ENCODE data around the gene SEPSECS. TPM values are rescaled to one million over a fixed set of nuclear protein-coding genes. Genes with fewer than 3 reads are reported as not detected.

The SEPSECS gene
- total and polyA plus RNA-seq, 2 of the 13 experiments (the other 11 are each of a cell fraction or from before 2014, with no cell fraction given) = 9.4 to 14.3 TPM

DNA sequence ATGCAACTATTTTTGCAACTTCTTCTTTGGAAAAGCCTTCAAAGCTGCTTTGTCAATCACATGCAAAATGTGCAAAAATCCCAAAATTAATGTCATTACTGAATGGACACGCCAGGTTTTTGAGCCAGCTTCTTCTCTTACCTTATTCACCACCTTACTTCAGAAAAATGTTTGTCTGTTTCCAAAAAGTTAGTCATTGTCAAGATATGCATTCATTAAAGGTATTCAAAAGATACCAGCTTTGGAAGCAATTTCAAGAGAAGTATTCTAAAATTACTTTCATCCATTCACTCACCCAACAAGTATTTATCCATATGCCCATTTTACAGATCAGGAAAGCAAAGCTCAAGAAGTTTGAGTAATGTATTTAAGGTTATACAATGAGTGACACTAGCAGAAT, 2.3 kb upstream of the SEPSECS start:
- CTCF ChIA-PET (ENCODE audit: low intra/inter-chr PET ratio, low total read pairs) = no interaction called here

More for the DNA sequence above, 2.3 kb upstream of the SEPSECS start:
- peaks cover 1 to 4% of the 10 kb centered on the region in 2 experiments; a peak in 2 of 5 replicates for H3K36me3 ChIP-seq (replicated peaks in 1 of 2; ENCODE audit: control insufficient read depth in 1 of 2, insufficient read depth in 2 of 2, low read length in 2 of 2)
- POLR2A ChIA-PET = interaction anchor here (2.8 to 3.7 kb wide), 2 partner anchors 10 to 15 kb away, joined by 9 to 23 read pairs; no protein-coding TSS in a partner anchor
- ATAC-seq = no peak
- H3K4me3 ChIP-seq (replicated peaks in 1 of 3; ENCODE audit: insufficient read depth in 1 of 3, low read depth in 2 of 3, low read length in 3 of 3) = peak overlapping the region; percentile 19 to 84 (median 70); a peak in 4 of 6 replicates
- H4K20me1 ChIP-seq (ENCODE audit: insufficient read depth, low read length) = no peaks in the 10 kb centered on the region
- DNase-seq (ENCODE audit: low spot score) = no peak
- H3K4me1 ChIP-seq (ENCODE audit: insufficient read depth, low read length) = peaks cover 46% of the 10 kb centered on the region
- H2AFZ ChIP-seq (ENCODE audit: low read length) = no peak overlapping the region
- TF ChIP-seq HCFC1 (IDR thresholded peaks at IDR 0.05; ENCODE audit: low read depth, low read length) = no peak
- TF ChIP-seq ZNF629 (CRISPR knock-in tag; conservative IDR thresholded peaks at IDR 0.05) = peak; percentile 57
- TF ChIP-seq ZNF234 (CRISPR knock-in tag; conservative IDR thresholded peaks at IDR 0.05) = no peak
- TF ChIP-seq, protein P1, sequence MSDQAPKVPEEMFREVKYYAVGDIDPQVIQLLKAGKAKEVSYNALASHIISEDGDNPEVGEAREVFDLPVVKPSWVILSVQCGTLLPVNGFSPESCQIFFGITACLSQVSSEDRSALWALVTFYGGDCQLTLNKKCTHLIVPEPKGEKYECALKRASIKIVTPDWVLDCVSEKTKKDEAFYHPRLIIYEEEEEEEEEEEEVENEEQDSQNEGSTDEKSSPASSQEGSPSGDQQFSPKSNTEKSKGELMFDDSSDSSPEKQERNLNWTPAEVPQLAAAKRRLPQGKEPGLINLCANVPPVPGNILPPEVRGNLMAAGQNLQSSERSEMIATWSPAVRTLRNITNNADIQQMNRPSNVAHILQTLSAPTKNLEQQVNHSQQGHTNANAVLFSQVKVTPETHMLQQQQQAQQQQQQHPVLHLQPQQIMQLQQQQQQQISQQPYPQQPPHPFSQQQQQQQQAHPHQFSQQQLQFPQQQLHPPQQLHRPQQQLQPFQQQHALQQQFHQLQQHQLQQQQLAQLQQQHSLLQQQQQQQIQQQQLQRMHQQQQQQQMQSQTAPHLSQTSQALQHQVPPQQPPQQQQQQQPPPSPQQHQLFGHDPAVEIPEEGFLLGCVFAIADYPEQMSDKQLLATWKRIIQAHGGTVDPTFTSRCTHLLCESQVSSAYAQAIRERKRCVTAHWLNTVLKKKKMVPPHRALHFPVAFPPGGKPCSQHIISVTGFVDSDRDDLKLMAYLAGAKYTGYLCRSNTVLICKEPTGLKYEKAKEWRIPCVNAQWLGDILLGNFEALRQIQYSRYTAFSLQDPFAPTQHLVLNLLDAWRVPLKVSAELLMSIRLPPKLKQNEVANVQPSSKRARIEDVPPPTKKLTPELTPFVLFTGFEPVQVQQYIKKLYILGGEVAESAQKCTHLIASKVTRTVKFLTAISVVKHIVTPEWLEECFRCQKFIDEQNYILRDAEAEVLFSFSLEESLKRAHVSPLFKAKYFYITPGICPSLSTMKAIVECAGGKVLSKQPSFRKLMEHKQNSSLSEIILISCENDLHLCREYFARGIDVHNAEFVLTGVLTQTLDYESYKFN (CRISPR knock-in tag; conservative IDR thresholded peaks at IDR 0.05) = 0 out of 2 replicates have a peak, but pooled peaks have one; percentile 6
- TF ChIP-seq HNRNPL (IDR thresholded peaks at IDR 0.05; ENCODE audit: low read depth, low read length) = no peak
- TF ChIP-seq ZNF326 (CRISPR knock-in tag; IDR thresholded peaks at IDR 0.05; ENCODE audit: borderline replicate concordance) = no peak
- TF ChIP-seq CCDC6 (CRISPR knock-in tag; IDR thresholded peaks at IDR 0.05) = no peak
- TF ChIP-seq, protein P2, sequence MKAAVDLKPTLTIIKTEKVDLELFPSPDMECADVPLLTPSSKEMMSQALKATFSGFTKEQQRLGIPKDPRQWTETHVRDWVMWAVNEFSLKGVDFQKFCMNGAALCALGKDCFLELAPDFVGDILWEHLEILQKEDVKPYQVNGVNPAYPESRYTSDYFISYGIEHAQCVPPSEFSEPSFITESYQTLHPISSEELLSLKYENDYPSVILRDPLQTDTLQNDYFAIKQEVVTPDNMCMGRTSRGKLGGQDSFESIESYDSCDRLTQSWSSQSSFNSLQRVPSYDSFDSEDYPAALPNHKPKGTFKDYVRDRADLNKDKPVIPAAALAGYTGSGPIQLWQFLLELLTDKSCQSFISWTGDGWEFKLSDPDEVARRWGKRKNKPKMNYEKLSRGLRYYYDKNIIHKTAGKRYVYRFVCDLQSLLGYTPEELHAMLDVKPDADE (CRISPR knock-in tag; IDR thresholded peaks at IDR 0.05) = no peak
- TF ChIP-seq POLR2AphosphoS5 (IDR thresholded peaks at IDR 0.05; ENCODE audit: low read depth, low read length) = no peak
- TF ChIP-seq KDM5A (IDR thresholded peaks at IDR 0.05; ENCODE audit: borderline replicate concordance, low read length) = no peak
- TF ChIP-seq FOXO1 (CRISPR knock-in tag; IDR thresholded peaks at IDR 0.05) = no peak
- H3K27me3 ChIP-seq (ENCODE audit: control insufficient read depth in 1 of 2, insufficient read depth in 2 of 2, low read length in 2 of 2) = no peaks in the 10 kb centered on the region; a peak in 1 of 5 replicates
- no peaks in the 10 kb centered on the region for H3K9me3 ChIP-seq (ENCODE audit: low read length)
- intact Hi-C loops (cut with micrococcal nuclease; ENCODE audit: unreplicated experiment) (loop anchor here (5.0 kb wide), 2 partner anchors 70 to 205 kb away; partner anchors contain the start of gene PI4K2B), in situ Hi-C loops (cut with HindIII; ENCODE audit: extremely low pct_ligation_motif_present, low pct_unique_long_range_greater_than_20kb) (no loop called here)
- WGBS (ENCODE audit: low lambda C conversion rate) = 93% methylated on average over 1 of the region's 1 CpG
- FAIRE-seq = no peak
- H3K27ac ChIP-seq (ENCODE audit: extremely low read length, insufficient read depth, low read length) = peak overlapping the region; percentile 99
- no TSS peak for BruUV-seq (replicated peaks)
- peak overlapping the region; percentile 96; the same call in 1 of the 2 replicates for H3K9ac ChIP-seq (ENCODE audit: insufficient read depth, low read depth, low read length)
- peaks cover 38% of the 10 kb centered on the region for H3K79me2 ChIP-seq (ENCODE audit: insufficient read depth, low read length)
- H3K4me2 ChIP-seq (ENCODE audit: low read depth, low read length) = peak overlapping the region; percentile 82
